ENCODE measurements around the gene IGF2.

The IGF2 gene

GRCh38 chr11:2169626-2170570 is 30.7 kb upstream of the IGF2 start:
- in situ Hi-C loops (cut with MboI; ENCODE audit: low sequenced_read_pairs), result no loop called here

GRCh38 chr11:2169005-2169378 is 29.8 kb upstream of the IGF2 start:
- in situ Hi-C loops (cut with MboI; ENCODE audit: low sequenced_read_pairs), result no loop called here

- in situ Hi-C loops (cut with MboI; ENCODE audit: low sequenced_read_pairs), result no loop called here
Observed at GRCh38 chr11:2168286-2169004, 29.3 kb upstream of the IGF2 start.

DNA sequence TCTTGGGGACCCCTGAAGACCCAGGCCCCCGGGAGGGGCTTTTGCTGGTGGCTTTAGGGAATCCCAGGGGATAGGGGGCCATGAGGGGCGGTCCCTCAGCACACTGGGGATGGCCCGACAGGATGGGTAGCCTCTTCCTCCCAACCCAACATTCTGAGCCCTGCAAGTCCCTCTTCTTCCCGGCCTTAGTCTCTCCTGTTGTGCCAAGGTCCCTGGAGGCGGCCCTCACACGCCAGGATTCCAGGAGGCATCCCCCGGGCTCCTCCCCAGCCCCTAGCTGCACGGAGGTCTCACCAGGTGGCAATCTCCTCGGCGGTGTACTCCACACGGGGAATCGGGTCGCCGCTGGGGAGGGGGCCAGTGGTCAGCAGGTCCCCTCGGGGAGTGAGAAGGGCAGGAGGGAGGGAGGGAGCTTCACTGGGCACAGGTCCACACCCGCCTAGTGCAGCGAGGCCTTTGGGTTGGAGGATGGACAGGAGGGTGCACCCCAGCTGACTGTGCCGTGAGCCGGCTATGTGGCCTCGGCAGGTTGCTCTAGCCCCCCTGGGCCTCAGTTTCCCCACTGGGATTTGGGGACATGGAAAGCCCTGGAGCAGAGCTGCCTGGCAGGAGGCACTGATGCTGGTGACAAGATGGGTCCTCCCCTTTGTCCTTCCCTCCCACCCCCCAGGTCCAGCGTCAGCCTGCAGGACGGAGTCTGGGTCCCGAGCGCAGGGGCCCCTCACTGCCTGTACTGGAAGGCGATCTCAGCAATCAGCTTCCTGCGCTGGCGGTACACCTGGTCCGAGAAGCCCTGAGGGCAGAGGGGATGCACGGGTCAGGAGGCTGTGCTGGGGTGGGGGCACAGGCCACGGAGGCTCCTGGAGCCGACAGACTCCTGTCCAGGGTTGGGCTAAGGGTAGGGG is 28.2 kb upstream of the IGF2 start:
- in situ Hi-C loops (cut with MboI; ENCODE audit: low sequenced_read_pairs), result no loop called here

- in situ Hi-C loops (cut with MboI; ENCODE audit: low sequenced_read_pairs), result no loop called here
Observed at GRCh38 chr11:2166091-2166851, 27.1 kb upstream of the IGF2 start.

DNA sequence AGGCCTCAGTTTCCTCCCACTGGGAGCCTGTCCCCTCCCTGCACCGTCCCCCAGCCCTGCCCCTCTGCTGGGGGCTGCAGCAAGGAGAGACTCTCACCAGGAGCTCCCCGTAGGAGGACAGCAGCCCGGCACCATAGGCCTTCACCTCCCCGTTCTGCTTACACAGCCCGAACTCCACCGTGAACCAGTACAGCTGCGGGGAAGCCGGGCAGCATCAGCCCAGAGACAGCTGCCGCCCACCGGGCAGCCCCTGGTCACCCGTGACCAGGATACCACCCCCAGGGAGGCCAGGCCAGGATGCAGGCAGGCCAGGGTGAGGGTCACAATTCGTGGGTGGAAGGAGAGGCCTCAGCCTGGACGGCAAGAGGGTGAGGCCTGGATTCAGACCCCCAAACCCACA is 26.4 kb upstream of the IGF2 start:
- in situ Hi-C loops (cut with MboI; ENCODE audit: low sequenced_read_pairs), result no loop called here

DNA sequence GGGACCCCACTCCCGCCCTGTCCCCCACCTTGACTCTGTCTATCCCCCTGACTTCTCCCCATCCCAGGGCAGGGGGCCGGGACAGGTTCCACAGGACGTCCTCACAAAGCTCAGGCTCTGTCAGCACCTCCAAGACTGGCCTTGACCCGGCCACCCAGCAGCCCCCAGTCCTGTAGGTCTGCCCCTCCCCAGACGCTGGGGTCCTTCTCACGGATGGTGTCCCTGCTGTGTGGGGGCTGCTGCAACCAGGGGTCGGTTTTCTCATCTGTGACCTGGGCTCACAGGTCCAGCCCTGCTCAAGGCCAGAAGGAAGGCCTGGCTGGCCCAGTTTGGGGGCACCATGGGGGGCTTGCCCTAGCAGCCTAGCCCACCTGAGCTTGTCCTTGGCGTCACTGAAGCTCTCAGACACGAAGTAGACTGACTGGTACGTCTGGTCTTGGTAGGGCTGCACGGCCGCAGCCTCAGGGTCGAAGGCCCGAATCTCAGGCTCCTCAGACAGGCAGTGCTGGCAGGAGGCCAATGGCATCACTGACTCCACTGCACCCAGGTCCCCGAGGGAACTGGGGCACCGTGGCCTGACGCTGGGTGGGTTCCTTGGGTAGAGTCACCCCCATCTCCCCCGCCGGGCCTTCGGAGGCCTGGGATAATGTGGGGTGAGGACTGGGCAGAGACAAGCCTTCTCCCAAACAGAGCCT is 25.8 kb upstream of the IGF2 start:
- in situ Hi-C loops (cut with MboI; ENCODE audit: low sequenced_read_pairs), result no loop called here

GRCh38 chr11:2164081-2164480 is 24.9 kb upstream of the IGF2 start:
- in situ Hi-C loops (cut with MboI; ENCODE audit: low sequenced_read_pairs), result no loop called here

- in situ Hi-C loops (cut with MboI; ENCODE audit: low sequenced_read_pairs), result no loop called here
Observed at GRCh38 chr11:2163428-2163978, 24.3 kb upstream of the IGF2 start.

DNA sequence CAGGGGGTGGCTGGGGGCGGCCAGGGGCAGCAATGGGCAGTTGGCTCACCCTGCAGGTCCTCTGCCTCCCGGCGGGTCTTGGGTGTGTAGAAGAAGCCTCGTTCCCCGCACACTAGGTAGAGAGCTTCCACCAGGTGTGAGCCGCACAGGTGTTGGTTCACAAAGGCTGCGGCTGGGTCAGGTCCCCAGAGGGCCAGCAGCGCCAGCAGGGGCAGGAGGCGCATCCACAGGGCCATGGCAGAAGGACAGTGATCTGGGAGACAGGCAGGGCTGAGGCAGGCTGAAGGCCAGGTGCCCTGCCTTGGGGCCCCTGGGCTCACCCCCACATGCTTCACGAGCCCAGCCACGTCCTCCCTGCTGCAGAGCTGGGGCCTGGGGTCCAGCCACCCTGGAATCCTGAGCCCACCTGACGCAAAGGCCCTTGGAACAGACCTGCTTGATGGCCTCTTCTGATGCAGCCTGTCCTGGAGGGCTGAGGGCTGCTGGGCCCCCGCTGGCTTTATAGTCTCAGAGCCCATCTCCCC is 21.6 kb upstream of the IGF2 start, which contains the start of gene INS:
TSS of gene INS (minus strand) at position 474 of the 524 bp plus-strand sequence. CDS start at position 236, 238 bp downstream.
- in situ Hi-C loops (cut with MboI; ENCODE audit: low sequenced_read_pairs), result no loop called here

DNA sequence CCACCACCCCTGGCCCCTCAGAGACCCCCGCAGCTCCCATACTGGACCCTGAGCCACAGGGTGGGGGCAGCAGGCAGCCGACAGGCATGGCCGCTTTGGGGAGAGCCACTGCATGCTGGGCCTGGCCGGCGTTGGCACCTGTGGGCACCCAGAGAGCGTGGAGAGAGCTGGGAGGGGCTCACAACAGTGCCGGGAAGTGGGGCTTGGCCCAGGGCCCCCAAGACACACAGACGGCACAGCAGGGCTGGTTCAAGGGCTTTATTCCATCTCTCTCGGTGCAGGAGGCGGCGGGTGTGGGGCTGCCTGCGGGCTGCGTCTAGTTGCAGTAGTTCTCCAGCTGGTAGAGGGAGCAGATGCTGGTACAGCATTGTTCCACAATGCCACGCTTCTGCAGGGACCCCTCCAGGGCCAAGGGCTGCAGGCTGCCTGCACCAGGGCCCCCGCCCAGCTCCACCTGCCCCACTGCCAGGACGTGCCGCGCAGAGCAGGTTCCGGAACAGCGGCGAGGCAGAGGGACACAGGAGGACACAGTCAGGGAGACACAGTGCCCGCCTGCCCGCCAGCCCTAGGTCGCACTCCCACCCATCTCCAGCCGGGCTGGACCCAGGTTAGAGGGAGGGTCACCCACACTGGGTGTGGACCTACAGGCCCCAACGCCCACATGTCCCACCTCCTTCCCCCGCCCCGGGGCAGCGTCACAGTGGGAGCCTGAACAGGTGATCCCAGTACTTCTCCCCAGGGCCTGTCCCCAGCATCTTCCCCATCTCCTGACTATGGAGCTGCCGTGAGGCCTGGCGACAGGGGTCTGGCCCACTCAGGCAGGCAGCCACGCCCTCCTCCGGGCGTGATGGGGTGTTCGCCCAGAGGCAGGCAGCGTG is 20.6 kb upstream of the IGF2 start:
- in situ Hi-C loops (cut with MboI; ENCODE audit: low sequenced_read_pairs), result no loop called here

DNA sequence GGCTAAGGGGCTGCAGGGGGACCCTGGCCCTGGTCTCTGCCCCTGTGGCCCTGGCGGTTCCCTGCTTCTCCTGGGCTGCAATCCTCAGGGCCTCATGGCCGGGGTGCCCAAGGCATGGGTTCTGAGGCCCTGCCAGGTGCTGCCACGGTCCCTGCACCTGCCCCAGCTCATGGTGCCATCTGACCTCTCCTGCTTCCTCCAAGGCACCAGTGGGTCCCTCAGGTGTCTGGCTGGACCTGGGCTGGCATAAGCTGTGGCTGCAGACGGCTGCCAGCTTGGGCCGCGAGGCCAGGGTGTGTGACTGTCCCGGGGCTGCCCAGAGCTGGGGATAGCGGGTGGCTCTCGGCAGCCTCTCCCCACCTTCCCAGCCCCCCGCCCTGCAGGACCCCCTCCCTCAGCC is 19.8 kb upstream of the IGF2 start:
- in situ Hi-C loops (cut with MboI; ENCODE audit: low sequenced_read_pairs), result no loop called here

- in situ Hi-C loops (cut with MboI; ENCODE audit: low sequenced_read_pairs), result no loop called here
Observed at GRCh38 chr11:2158296-2158737, 19.1 kb upstream of the IGF2 start.

- in situ Hi-C loops (cut with MboI; ENCODE audit: low sequenced_read_pairs), result no loop called here
Observed at GRCh38 chr11:2157294-2158040, 18.3 kb upstream of the IGF2 start.

DNA sequence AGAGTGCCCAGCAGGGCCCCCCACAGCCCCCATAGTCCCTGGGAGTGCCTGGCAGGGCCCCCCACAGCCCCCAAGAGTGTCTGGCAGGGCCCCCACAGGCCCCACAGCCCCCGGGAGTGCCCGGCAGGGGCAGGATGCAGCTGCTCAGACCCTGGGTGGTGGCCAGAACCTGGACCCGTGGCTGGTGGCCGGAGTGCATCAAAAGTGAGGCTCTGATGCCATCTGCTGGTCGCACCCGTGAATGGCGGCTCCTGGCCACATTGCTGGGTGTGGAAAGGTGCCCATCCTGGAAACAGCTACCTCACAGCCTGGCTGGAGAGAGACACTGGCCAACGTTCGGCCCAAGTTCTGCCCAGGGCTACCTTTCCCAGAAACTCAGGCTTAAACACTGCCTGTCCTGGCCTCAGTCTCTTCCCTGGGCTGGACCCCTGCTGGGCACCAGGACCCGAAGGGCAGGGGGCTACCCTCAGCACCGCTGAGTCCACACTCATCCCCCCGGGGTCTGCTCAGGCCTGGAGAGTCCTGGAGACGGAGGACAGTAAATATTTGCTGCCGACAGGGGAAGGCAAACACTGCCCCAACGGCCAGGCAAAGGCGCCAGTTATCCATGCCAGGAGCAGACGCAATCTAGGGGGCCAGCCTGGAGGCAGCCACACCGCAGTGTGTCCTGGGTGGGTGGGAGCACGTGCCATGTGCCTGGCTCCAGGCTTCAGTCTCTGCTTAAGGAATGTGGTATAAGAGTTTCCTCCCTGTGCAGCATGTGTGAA is 17.4 kb upstream of the IGF2 start:
- in situ Hi-C loops (cut with MboI; ENCODE audit: low sequenced_read_pairs), result no loop called here

DNA sequence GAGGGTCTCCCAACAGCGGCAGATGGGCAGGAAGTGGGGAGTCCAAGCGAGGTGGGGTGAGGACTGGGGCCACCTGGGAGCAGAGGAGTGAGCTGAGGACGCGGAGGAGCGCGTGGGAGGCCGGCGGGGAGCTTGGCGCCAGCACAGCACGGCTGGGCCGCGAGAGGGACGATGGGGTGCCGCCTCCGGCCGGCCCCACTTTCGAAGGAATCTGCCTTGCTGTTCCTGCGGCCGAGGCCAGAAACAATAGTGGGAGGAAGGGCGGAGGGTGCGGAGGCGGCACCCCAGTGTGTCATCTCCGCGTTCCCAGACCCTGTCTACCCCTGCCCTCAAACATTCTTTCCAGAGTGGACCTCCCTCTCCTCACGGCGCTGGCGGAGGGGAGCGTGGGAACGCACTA is 16.3 kb upstream of the IGF2 start:
- in situ Hi-C loops (cut with MboI; ENCODE audit: low sequenced_read_pairs), result no loop called here

DNA sequence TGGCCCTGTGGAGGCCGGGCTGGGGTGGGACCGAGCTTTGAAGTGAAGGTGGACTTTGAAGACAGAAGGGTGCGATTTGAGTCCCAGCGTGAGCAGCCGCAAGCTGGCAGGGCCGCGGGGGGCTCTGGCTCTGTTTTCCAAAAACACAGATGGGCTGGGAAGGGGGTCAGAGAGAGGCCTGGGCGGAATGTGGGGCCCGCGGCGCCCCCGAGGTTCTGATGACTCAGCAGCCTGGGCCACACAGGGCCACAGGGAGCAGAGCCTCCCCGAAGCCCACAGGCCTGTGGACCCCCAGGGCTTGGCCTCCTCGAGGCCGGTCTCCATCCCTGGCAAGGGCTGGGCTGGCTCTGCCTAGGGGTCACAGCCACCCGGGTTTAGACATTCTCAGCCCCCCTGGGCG is 15.7 kb upstream of the IGF2 start:
- in situ Hi-C loops (cut with MboI; ENCODE audit: low sequenced_read_pairs), result no loop called here

All from hTERT RPE-1 (cell line).